ENCODE measurements around the gene C1QTNF2.

Gene C1QTNF2

GRCh38 chr5:160390787-160391696 lies 20.6 kb upstream of the C1QTNF2 start:
- Histone ChIP-seq H3K27me3 (ENCODE audit: insufficient read depth, poor library complexity, severe bottlenecking) (no peaks in the 10 kb centered on the region), H3K9me3 (ENCODE audit: severe bottlenecking) (peaks cover 10% of the 10 kb centered on the region), H3K4me1 (ENCODE audit: insufficient read depth, poor library complexity, severe bottlenecking) (no peaks in the 10 kb centered on the region), H3K4me3 (ENCODE audit: severe bottlenecking) (no peak overlapping the region), H3K27ac (ENCODE audit: poor library complexity, severe bottlenecking) (no peak overlapping the region), H3K36me3 (ENCODE audit: low read depth) (peaks cover 22% of the 10 kb centered on the region)
- TF ChIP-seq CTCF (IDR thresholded peaks at IDR 0.05; ENCODE audit: poor library complexity, severe bottlenecking): peak; percentile 94
- ATAC-seq (ENCODE audit: low read depth) (peak; percentile 54; the same call in 2 of the 3 replicates), DNase-seq (ENCODE audit: low spot score) (no peak)

- ATAC-seq (ENCODE audit: low read depth) (no peak), DNase-seq (ENCODE audit: low spot score) (no peak)
- no peak overlapping the region for H3K4me3 ChIP-seq (ENCODE audit: severe bottlenecking)
- no peaks in the 10 kb centered on the region for H3K27me3 ChIP-seq (ENCODE audit: insufficient read depth, poor library complexity, severe bottlenecking)
- H3K27ac ChIP-seq (ENCODE audit: poor library complexity, severe bottlenecking): no peak overlapping the region
- peaks cover 10% of the 10 kb centered on the region for H3K9me3 ChIP-seq (ENCODE audit: severe bottlenecking)
- no peaks in the 10 kb centered on the region for H3K4me1 ChIP-seq (ENCODE audit: insufficient read depth, poor library complexity, severe bottlenecking)
- no peak for TF ChIP-seq CTCF (IDR thresholded peaks at IDR 0.05; ENCODE audit: poor library complexity, severe bottlenecking)
- H3K36me3 ChIP-seq (ENCODE audit: low read depth): no peaks in the 10 kb centered on the region
Observed at GRCh38 chr5:160387445-160387844, 17.0 kb upstream of the C1QTNF2 start.

- no peak overlapping the region for H3K27ac ChIP-seq (ENCODE audit: poor library complexity, severe bottlenecking)
- DNase-seq (ENCODE audit: low spot score) (no peak), ATAC-seq (ENCODE audit: low read depth) (no peak)
- H3K4me1 ChIP-seq (ENCODE audit: insufficient read depth, poor library complexity, severe bottlenecking): no peaks in the 10 kb centered on the region
- no peak for TF ChIP-seq CTCF (IDR thresholded peaks at IDR 0.05; ENCODE audit: poor library complexity, severe bottlenecking)
- H3K9me3 ChIP-seq (ENCODE audit: severe bottlenecking): peaks cover 10% of the 10 kb centered on the region
- no peaks in the 10 kb centered on the region for H3K36me3 ChIP-seq (ENCODE audit: low read depth)
- H3K27me3 ChIP-seq (ENCODE audit: insufficient read depth, poor library complexity, severe bottlenecking): no peaks in the 10 kb centered on the region
- no peak overlapping the region for H3K4me3 ChIP-seq (ENCODE audit: severe bottlenecking)
Observed at GRCh38 chr5:160385496-160385895, 15.1 kb upstream of the C1QTNF2 start.

GRCh38 chr5:160384681-160385080 lies 14.3 kb upstream of the C1QTNF2 start:
- DNase-seq (ENCODE audit: low spot score) (no peak), ATAC-seq (ENCODE audit: low read depth) (no peak)
- Histone ChIP-seq H3K9me3 (ENCODE audit: severe bottlenecking) (peaks cover 10% of the 10 kb centered on the region), H3K4me1 (ENCODE audit: insufficient read depth, poor library complexity, severe bottlenecking) (no peaks in the 10 kb centered on the region), H3K4me3 (ENCODE audit: severe bottlenecking) (no peak overlapping the region), H3K27me3 (ENCODE audit: insufficient read depth, poor library complexity, severe bottlenecking) (no peaks in the 10 kb centered on the region), H3K27ac (ENCODE audit: poor library complexity, severe bottlenecking) (no peak overlapping the region), H3K36me3 (ENCODE audit: low read depth) (no peaks in the 10 kb centered on the region)
- TF ChIP-seq CTCF (IDR thresholded peaks at IDR 0.05; ENCODE audit: poor library complexity, severe bottlenecking): no peak

GRCh38 chr5:160382346-160382745 lies 11.9 kb upstream of the C1QTNF2 start:
- DNase-seq (ENCODE audit: low spot score) (no peak), ATAC-seq (ENCODE audit: low read depth) (no peak)
- no peak for TF ChIP-seq CTCF (IDR thresholded peaks at IDR 0.05; ENCODE audit: poor library complexity, severe bottlenecking)
- no peak overlapping the region for H3K27ac ChIP-seq (ENCODE audit: poor library complexity, severe bottlenecking)
- H3K27me3 ChIP-seq (ENCODE audit: insufficient read depth, poor library complexity, severe bottlenecking): no peaks in the 10 kb centered on the region
- peaks cover 5% of the 10 kb centered on the region for H3K9me3 ChIP-seq (ENCODE audit: severe bottlenecking)
- H3K36me3 ChIP-seq (ENCODE audit: low read depth): no peaks in the 10 kb centered on the region
- no peaks in the 10 kb centered on the region for H3K4me1 ChIP-seq (ENCODE audit: insufficient read depth, poor library complexity, severe bottlenecking)
- H3K4me3 ChIP-seq (ENCODE audit: severe bottlenecking): no peak overlapping the region

All from RWPE2 (cell line).